Measurements from ENCODE around the gene FOXJ2.
"Not testable (repeated sequence)": the region's sequence is repeated elsewhere in the genome, so short reads cannot be mapped to it uniquely, and the experiment has no call there.

Gene FOXJ2

DNA sequence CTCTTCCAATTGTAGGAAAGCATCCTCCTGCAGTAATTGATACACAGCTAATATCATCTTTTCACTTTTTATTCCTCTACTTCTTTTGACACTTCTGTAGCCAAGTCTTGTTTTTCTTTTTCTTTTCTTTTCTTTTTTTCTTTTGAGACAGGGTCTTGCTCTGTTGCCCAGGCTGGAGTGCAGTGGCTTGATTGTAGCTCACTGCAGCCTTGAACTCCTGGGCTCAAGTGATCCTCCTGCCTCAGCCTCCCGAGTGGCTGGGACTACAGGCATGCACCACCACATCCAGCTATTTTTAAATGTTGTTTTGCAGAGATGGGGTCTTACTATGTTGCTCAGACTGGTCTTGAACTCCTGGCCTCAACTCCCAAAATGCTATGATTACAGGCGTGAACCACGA, 39.3 kb downstream of the FOXJ2 start:
- DNase-seq: not testable (repeated sequence)

DNA sequence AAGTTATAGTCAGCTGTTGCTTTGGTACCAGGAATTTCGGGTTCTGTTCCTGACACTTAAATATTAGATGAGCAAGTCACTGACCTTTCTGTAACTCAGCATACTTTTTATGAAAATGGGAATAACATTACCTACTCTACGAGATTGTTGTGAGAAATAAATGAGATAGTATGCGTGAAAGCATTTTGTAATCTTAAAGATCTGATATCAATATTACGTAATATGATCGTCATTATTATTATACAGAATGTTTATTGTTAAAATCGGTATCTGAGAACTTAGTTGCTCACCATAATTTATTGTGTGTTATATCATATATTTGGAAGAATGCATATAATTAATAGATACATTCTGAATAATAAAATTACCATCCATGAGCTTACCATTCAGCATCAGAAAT, 43.4 kb downstream of the FOXJ2 start:
- DNase-seq: no peak

DNA sequence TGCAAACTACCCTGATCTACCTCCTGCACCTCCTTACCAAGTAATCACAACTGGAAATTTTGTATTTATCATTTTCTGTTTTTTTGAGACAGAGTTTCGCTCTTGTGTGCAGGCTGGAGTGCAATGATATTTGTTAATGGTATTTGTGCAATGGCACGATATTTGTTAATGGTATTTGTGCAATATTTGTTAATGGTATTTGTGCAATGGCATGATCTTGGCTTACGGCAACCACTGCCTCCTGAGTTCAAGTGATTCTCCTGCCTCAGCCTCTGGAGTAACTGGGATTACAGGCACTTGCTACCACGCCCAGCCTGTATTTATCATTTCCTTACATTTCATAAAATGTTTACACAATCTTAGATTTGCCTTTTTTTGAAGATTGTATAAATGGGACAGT, 43.9 kb downstream of the FOXJ2 start:
- DNase-seq: no peak

DNA sequence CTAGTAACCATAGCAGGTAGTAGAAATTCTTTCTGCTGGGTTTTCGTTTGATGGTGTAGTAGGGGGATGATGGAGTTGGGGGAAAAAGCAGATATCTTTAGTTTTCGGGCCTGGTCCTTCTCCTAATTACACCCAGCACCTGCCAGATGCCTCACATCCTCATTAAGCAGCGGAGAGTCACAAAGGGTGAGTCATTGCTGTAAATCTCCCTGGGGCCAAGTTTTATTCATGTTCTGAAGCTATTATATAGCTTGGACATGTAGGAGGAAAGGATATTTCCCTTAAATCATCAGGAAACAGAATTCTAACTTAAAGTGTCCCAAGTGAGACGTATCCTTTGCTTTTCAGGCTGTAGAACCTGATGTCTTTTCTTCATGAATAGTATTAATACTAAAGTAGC, 44.7 kb downstream of the FOXJ2 start:
- no peak for DNase-seq

DNA sequence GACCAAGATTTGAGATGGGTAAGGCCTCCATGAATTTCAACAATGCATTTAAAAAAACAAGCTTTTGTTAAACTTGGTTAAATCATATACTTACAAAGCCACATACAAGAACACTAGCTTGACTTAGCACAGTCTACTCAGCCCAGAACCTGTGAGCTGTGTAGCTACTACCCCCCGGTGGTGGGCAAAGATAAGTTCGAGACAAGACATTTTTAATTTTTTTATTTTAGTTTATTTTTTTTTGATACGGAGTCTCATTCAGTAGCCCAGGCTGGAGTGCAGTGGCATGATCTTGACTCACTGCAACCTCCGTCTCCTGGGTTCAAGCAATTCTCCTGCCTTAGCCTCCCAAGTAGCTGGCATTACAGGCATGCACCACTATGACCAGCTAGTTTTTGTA, 45.9 kb downstream of the FOXJ2 start:
- no peak for DNase-seq

DNA sequence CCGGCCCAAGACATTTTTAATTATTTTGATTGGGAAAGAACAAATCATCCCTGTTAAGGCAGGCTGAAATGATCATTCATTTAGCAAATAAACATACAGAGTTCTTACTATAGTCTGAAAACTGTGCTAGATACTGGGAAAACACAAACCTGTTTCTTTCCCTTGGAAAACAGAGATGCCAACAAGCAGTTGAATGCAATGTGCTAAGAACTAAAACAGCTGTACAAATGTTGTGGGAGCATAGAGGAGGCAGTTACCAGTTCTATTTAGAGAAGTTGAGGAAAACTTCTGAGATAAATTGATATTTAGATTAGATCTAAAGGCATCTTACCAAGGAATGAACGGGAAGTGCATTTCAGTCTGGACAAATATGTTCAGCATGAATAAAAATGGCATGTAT, 46.4 kb downstream of the FOXJ2 start:
- DNase-seq: no peak

DNA sequence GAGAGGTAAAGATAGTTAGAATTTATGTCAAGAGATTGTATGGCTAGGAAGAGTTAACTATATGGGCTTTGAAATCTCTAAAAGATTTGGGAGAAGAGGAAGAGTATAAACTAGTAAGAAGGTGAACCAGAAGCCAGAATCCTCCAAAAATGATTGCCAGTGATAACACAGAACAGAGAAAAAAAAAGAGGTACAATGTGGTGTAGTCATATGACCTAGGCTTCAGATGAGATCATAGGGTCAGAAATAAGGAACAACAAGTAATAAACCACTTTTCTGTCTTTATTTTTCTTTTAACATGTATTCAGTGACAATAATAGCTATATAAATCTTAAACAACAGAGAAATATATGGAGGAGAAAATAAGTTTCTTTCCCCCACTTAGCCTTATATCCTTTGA, 47.6 kb downstream of the FOXJ2 start:
- DNase-seq: no peak

DNA sequence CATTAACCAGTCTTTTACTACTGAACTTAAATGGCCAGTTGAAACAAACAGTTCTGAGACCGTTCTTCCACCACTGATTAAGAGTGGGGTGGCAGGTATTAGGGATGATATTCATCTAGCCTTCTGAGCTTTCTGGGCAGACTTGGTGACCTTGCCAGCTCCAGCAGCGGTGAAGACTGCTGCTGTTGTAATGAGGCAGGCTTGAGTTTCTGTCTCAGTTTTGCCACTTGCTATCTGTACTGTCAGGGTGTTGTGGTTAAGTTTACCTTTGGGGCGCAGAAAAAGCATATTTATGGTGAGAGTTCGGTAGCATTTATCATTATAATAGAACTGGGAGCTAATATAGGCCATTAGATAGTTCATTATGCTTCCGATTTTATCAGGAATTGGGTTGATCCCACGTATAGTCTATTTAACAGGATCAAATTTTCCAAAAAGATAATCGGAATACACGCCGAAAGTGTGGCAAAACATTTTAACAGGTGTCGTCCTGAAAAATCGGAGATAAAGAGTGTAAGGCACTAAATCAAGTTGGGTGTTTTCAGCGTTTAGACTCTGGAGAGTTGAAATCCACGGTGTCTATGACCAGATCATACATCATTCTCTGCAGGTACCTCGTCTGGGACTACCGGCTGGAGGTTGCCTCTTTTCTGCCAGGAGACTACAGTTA, 48.9 kb downstream of the FOXJ2 start:
- peak; percentile 7 for DNase-seq

DNA sequence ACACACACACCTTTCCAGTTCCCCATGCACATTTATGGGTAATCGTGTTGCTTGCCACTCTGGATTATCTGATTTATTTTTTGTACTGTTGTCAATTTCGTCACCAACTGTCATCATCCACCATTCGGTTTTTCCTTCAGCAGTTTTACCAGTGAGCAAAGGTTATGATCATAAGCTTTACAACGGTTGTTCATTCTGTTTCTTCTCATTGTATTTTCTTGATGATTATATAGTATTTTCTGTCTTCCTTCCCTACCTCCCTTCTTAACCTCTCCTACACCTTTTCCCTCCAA, 50.2 kb downstream of the FOXJ2 start:
- DNase-seq: no peak

DNA sequence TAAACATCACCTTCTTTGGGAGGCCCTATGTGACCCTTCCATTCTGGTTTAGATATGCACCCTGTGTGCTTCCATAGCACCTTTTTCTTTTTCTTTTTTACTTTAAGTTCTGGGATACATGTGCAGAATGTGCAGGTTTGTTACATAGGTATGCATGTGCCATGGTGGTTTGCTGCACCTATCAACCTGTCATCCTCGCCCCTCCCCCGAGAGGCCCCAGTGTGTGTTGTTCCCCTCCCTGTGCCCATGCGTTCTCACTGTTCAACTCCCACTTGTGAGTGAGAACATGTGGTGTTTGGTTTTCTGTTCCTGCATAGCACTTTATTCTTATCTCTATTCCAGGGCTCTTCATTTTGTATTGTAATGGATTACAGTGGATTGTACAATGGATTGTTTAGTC, 51.8 kb downstream of the FOXJ2 start:
- DNase-seq: not testable (repeated sequence)

DNA sequence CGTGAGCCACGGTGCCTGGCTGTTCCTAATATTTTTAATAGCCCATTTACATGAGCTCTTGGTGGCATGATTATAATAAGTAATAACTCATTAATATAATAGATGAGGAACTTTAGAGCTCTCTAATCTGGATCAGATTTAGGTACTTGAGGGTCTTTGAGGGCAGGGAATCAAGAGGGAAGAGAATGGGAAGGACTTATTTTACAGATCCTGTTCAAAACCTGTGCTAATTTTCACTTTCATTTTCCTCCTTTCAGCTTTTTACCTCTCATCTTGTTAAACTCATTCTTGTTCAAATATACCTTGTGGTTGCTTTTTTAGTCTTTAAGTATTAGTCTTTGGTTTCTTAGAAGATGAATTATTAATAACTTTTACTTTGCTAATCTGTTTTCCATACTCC, 55.1 kb downstream of the FOXJ2 start:
- DNase-seq: no peak

DNA sequence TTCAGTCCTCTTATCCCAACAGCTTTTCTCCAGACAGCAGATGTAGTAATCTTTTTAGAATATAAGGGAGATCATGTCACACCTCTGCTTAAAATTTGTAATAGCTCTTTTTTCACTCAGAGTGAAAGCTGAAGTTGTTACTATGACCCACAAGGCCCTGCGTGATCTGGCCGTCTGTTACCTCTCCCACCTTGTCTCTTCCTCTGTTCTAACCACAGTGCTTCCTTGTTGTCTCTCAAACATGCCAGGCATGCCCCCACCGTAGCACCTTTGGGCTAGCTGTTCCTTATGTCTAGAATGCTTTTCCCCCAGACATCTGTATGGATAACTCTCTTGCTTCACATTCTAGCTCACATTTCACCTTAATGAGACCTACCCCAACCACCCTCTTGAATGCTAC, 56.1 kb downstream of the FOXJ2 start:
- no peak for DNase-seq

DNA sequence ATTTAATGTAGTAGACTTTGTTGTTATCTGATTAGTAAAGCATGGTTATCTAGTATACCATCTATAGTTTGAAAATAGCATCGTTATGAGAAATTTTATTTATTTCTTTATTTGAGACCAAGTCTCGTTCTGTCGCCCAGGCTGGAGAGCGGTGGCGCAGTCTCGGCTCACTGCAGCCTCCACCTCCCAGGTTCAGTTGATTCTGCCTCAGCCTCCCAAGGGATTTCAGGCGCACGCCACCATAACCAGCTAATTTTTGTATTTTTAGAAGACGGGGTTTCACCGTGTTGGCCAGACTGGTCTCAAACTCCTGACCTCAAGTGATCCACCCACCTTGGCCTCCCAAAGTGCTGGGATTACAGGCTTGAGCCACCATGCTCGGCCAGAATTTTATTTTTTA, 56.8 kb downstream of the FOXJ2 start:
- DNase-seq: not testable (repeated sequence)

DNA sequence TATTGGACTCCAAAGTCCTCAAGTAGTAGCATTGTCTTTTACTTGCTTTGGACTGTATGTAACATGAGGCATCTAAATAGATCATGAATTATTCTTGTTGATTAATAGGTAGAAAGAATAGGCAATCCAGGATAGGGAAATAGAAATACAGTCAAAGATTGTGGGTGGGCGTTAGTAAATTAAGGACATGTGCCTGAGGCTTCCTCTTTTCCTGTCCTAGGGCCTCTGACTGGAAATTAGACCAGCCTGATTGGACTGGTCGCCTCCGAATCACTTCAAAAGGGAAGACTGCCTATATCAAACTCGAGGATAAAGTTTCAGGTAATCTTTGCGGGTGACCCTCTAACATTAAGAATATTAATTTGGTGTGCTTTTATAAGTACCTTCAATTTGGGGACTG, 57.2 kb downstream of the FOXJ2 start:
- DNase-seq: no peak

DNA sequence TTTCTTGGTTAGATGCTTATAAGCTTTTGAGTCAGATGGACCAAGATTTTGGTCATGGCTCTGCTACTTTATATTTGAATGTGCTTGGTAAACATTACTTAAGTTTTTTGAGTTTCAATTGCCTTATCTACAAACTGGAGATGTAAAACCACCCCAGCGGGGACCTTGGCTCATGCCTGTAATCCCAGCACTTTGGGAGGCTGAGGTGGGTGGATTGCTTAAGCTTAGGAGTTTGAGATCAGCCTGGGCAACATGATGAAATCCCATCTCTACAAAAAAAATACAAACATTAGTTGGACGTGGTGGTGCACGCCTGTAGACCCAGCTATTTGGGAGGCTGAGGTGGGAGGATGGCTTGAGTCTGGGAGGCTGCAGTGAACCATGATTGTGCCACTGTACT, 60.8 kb downstream of the FOXJ2 start:
- DNase-seq: no peak

DNA sequence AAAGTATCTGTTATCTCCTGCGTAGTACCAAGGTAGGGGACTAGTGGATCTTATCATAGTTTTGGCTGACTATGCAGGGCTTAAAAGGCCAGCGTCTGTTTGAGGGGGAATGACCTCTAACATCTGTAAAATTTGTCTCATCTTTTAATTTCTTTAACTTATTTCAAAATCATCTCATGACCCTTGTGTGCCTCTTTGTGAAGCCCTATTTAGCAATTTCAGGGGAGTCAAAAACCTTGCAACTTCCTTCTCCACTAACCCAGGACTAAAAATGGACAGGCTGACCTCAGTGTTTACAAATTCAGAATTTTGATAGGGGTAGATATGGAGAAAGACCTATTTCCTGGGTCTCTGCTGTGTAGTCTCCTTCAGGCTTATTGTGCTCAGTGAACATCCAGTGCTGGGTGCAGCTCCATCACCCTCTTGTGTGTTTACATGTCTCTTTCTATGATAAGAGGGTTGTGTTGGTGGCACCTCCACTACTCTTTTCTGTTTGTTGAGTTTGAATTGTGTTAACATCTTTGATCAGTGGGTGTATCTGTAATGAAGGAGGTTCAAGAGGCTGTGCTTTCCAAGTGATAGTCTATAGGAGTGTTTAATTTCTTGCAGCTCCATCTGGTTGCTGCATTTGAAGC, 63.9 kb downstream of the FOXJ2 start:
- no peak for DNase-seq

DNA sequence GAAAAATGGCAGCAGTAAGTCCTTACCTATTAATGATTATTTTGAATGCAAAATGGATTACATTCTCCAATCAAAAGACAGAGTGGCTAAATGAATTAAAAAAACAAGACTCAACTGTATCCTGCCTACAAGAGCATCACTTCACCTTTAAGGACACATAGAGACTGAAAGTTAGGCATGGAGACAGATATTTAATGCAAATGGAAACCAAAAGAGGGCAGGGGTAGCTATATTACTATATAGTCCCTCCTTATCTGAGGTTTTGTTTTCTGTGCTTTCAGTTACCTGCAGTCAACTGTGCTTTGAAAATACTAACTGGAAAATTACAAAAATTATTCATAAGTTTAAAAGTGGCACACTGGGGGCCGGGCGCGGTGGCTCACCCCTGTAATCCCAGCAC, 66.7 kb downstream of the FOXJ2 start:
- DNase-seq: no peak

Measured in NCI-H524 treated with DMSO at 0.1 percent for 48 hours (cell line).